Measurements from ENCODE around the gene FBXL16. TPM values are rescaled to one million over a fixed set of nuclear protein-coding genes. Genes with fewer than 3 reads are reported as not detected.

The FBXL16 gene
- total and polyA plus RNA-seq, 9 of the 15 experiments (the other 6 are each of a cell fraction or from before 2014, with no cell fraction given), result 0.21 to 8.2 (median 1.7) TPM

DNA sequence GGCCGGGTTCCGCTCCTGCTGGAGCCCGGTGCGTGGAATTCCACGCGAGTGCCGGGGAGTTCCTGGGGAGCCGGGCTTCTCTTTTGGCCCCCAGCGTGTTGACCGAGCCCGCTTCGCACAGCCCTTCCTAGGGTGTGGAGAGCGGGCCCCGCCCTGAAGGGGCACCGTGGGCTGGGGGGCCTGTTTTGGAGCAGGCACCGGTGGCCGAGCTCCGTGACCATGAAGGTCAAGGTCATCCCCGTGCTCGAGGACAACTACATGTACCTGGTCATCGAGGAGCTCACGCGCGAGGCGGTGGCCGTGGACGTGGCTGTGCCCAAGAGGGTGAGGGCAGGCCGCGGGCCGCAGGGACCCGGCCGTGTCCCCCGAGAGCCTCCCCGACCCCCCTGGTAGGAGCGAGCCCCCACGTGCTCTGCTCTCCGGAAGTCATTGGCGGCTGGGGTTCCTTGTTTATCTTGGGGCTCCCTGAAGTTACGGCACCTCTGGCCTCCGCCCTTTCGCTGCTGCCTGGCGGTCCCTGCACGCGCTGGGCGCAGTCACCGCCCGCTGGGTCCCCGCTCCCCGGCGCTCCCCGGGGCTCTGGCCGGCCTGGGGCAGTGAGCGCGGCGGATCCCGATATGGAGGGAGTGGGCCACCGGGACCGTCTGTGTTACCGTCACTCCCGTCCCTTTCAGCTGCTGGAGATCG lies 21.8 kb upstream of the FBXL16 start (continued):
- TF ChIP-seq TSHZ1 (CRISPR knock-in tag; IDR thresholded peaks at IDR 0.05) (no peak), ARHGAP35 (IDR thresholded peaks at IDR 0.05; ENCODE audit: partially characterized antibody) (no peak), TOE1 (IDR thresholded peaks at IDR 0.05; ENCODE audit: borderline replicate concordance) (no peak), TOE1 (CRISPR knock-in tag; IDR thresholded peaks at IDR 0.05; ENCODE audit: borderline replicate concordance, low read depth) (no peak), NUFIP1 (IDR thresholded peaks at IDR 0.05; ENCODE audit: partially characterized antibody) (no peak), ETS1 (conservative IDR thresholded peaks at IDR 0.05; ENCODE audit: control insufficient read depth, low read depth, low read length) (no peak; the same call in 1 of the 2 replicates), NKRF (IDR thresholded peaks at IDR 0.05; ENCODE audit: borderline replicate concordance) (0 out of 2 replicates have a peak, but pooled peaks have one; percentile 51), HLTF (IDR thresholded peaks at IDR 0.05) (0 out of 2 replicates have a peak, but pooled peaks have one; percentile 35), CTBP1 (IDR thresholded peaks at IDR 0.05; ENCODE audit: borderline replicate concordance) (peak; percentile 50; the same call in 1 of the 2 replicates), MCM5 (IDR thresholded peaks at IDR 0.05; ENCODE audit: low read depth) (no peak), POU5F1 (IDR thresholded peaks at IDR 0.05; ENCODE audit: borderline replicate concordance, low read depth, low read length, partially characterized antibody) (no peak), SAP30 (IDR thresholded peaks at IDR 0.05; ENCODE audit: borderline replicate concordance, insufficient read depth, low read depth, low read length, poor library complexity, severe bottlenecking) (peak; percentile 62), HDAC1 (IDR thresholded peaks at IDR 0.05) (peak in 1 of 2 experiments; percentile 41; a peak in 2 of 4 replicates), EP400 (IDR thresholded peaks at IDR 0.05) (peak; percentile 69; the same call in 1 of the 2 replicates), TAL1 (IDR thresholded peaks at IDR 0.05) (no peak), PHF20 (IDR thresholded peaks at IDR 0.05; ENCODE audit: partially characterized antibody) (no peak), NR0B1 (IDR thresholded peaks at IDR 0.05; ENCODE audit: partially characterized antibody) (no peak)
- TF ChIP-seq, protein P1, sequence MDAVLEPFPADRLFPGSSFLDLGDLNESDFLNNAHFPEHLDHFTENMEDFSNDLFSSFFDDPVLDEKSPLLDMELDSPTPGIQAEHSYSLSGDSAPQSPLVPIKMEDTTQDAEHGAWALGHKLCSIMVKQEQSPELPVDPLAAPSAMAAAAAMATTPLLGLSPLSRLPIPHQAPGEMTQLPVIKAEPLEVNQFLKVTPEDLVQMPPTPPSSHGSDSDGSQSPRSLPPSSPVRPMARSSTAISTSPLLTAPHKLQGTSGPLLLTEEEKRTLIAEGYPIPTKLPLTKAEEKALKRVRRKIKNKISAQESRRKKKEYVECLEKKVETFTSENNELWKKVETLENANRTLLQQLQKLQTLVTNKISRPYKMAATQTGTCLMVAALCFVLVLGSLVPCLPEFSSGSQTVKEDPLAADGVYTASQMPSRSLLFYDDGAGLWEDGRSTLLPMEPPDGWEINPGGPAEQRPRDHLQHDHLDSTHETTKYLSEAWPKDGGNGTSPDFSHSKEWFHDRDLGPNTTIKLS (IDR thresholded peaks at IDR 0.05; ENCODE audit: borderline replicate concordance, low read depth), result no peak

All from K562 (cell line).